ENCODE results near the gene TIMP2.

Gene TIMP2

GRCh38 chr17:78929908-78930775 lies 5.0 kb upstream of the TIMP2 start:
- TF ChIP-seq, protein P1, sequence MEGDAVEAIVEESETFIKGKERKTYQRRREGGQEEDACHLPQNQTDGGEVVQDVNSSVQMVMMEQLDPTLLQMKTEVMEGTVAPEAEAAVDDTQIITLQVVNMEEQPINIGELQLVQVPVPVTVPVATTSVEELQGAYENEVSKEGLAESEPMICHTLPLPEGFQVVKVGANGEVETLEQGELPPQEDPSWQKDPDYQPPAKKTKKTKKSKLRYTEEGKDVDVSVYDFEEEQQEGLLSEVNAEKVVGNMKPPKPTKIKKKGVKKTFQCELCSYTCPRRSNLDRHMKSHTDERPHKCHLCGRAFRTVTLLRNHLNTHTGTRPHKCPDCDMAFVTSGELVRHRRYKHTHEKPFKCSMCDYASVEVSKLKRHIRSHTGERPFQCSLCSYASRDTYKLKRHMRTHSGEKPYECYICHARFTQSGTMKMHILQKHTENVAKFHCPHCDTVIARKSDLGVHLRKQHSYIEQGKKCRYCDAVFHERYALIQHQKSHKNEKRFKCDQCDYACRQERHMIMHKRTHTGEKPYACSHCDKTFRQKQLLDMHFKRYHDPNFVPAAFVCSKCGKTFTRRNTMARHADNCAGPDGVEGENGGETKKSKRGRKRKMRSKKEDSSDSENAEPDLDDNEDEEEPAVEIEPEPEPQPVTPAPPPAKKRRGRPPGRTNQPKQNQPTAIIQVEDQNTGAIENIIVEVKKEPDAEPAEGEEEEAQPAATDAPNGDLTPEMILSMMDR (IDR thresholded peaks at IDR 0.05; ENCODE audit: borderline replicate concordance, insufficient read depth, low read depth, low read length), result no peak
- H3K4me3 ChIP-seq (ENCODE audit: low read depth, low read length), result no peak overlapping the region

GRCh38 chr17:78925662-78926555 lies 722 bp upstream of the TIMP2 start:
- TF ChIP-seq, protein P1 (IDR thresholded peaks at IDR 0.05; ENCODE audit: borderline replicate concordance, insufficient read depth, low read depth, low read length), result no peak
- H3K4me3 ChIP-seq (ENCODE audit: low read depth, low read length), result no peak overlapping the region

DNA sequence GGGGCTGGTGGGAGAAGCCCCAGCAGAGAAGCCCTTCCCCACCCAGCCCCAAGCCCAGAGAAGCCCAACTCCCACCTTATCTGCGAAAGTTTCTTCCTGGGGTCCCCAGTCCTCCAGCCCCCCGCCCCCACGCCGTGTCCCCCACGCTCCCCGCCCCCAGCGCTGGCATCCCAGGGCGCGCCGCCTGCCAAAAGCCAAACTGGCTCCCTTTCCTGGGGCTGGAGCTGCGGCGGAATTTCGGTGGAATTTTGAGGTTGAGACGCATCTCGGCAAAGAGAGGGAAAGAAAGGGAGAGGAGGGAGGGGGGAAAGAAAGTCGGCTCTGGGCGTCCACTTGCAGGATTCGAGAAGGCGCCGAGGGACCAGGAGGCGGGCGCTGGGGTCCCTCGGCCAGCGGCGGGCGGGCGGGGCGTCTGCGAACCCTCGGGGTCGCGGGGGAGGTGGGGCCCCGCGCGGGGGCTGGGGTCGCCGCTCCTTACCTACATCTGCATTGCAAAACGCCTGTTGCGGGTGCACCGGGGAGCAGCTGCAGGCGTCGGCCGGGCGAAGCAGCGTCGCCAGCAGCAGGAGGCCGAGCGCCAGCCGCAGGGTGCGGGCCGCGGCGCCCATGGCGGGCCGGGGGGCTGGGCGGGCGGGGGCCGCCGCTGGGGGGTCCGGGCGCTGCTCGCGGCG lies 571 bp downstream of the TIMP2 start:
- TF ChIP-seq, protein P1 (IDR thresholded peaks at IDR 0.05; ENCODE audit: borderline replicate concordance, insufficient read depth, low read depth, low read length), result no peak

DNA sequence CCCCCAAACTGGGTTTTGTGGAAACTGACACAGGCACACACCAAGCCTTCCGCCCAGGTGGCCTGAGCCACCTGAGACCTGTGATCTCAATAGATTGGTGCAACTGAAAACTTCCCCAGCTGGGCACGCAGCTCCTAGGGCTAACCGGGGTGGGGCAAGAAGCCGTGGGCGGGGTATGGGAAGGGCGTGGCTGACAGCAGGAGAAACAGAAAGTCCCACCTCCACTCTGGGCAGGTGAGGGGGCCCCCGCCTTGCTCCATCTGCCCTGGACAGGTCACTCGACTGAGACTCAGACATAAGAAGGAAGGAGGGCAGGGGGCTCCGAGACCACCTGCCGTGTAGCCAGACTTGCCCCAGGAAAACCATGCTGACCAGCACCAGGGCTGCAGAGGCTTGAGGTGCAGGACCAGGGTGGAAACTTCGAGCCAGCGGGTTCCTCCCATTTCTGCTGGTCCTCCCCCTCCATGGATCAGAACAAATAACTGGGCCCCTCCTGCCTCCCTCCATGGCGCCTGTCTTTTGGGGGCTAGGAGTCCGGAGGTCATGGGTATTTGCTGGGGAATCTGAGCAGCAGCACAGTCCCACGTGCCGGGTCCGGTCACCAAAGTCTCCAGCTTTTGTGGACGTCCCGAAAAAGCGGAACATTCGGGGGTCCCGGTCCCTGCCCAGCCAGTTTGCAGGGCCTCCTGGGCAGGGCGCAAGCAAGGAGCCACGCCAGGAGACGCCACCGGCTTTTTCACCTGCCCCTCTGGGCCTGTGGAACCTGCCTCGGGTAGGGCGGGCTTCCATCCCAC lies 1.3 kb downstream of the TIMP2 start:
- H3K4me3 ChIP-seq (ENCODE audit: low read depth, low read length), result no peak overlapping the region
- TF ChIP-seq, protein P1 (IDR thresholded peaks at IDR 0.05; ENCODE audit: borderline replicate concordance, insufficient read depth, low read depth, low read length), result no peak

More for the DNA sequence above, 571 bp downstream of the TIMP2 start:
- no peak overlapping the region for H3K4me3 ChIP-seq (ENCODE audit: low read depth, low read length)

DNA sequence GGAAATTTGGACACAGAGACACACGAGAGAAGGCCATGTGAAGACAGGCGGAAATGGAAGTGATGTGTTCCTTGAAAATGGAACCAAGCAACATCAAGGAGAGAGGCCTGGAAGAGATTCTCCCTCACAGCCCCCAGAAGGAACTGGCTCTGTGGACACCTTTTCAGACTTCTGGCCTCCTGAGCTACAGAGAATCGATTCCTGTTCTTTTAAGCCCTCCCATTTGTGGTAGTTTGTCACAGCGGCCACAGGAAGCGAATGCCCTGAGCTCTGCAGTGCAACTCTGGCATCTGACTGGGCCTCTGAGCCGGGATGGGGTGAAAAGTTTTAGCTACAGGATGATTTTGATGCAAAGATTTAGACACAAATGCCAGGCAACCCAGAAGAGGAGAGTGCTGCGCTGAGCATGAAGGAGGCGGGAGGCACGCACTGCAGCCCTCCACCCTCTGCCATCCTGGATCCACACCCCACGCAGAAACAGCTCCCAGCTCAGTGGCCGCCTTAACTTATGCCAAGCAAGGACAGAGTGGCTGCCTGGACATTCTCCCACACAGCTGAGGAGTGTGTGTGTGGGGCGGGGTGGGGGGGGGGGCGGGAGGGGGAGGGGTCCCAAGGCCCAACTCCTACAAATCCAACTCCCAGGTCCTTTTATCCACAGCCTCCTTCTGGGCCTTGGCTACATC lies 2.2 kb downstream of the TIMP2 start:
- H3K4me3 ChIP-seq (ENCODE audit: low read depth, low read length), result no peak overlapping the region
- TF ChIP-seq, protein P1 (IDR thresholded peaks at IDR 0.05; ENCODE audit: borderline replicate concordance, insufficient read depth, low read depth, low read length), result no peak

Measured in GM12875 (cell line).